ENCODE measurements around the gene PGLYRP1.
A peak's percentile ranks its signal among the peaks of the same experiment; 100 is the strongest.

Gene PGLYRP1

DNA sequence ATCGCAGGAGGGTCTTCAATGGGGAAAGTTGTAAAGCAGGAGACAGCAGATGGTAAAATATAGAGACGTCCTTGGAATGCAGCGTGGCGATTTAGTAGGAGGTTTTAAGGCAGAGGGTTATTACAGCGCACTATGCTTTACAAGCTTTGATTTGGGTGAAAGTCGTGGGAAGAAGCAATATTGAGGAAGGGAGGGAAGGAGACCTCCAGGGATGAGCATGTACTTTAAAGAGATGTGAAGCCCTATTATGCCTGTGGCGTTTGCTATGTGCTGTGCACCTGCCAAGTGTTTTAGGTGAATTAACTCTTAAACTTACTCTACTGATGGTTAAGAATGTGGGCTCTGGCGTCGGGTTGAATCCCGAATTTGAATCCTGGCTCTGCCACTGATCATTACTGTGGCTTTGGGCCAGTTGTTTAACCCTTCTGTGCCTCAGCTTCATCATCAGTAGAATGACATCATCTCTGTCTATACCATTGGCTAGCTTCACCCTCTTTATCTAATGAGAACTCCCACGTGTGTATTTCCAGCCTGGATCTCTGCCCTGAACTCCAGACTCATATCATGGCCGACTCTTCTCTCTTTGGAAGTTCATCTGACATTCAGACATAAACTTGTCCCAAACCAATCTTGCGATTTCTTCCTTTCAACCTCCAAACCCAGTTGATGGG is 27.0 kb downstream of the PGLYRP1 start:
- Histone ChIP-seq H3K27me3 (ENCODE audit: low read depth, low read length) (no peaks in the 10 kb centered on the region), H3K79me2 (ENCODE audit: low read length) (peaks cover 7% of the 10 kb centered on the region), H3K4me1 (ENCODE audit: low read length) (peaks cover 7% of the 10 kb centered on the region), H3K9me3 (ENCODE audit: insufficient read depth, low read length) (no peaks in the 10 kb centered on the region), H3K36me3 (replicated peaks; ENCODE audit: low read depth, low read length) (peaks cover 5% of the 10 kb centered on the region), H3K4me3 (ENCODE audit: low read length) (peak overlapping the region; percentile 86), H3K4me2 (ENCODE audit: low read length) (peak overlapping the region; percentile 82), H4K20me1 (ENCODE audit: insufficient read depth, low read length) (no peaks in the 10 kb centered on the region), H3K27ac (ENCODE audit: low read length) (no peak overlapping the region), H3K9ac (ENCODE audit: low read length) (peak overlapping the region; percentile 82), H2AFZ (ENCODE audit: low read depth, low read length) (peak overlapping the region; percentile 61; the same call in 1 of the 2 replicates)
- TF ChIP-seq EZH2phosphoT487 (IDR thresholded peaks at IDR 0.05; ENCODE audit: low read depth): no peak
- TF ChIP-seq, protein P1, sequence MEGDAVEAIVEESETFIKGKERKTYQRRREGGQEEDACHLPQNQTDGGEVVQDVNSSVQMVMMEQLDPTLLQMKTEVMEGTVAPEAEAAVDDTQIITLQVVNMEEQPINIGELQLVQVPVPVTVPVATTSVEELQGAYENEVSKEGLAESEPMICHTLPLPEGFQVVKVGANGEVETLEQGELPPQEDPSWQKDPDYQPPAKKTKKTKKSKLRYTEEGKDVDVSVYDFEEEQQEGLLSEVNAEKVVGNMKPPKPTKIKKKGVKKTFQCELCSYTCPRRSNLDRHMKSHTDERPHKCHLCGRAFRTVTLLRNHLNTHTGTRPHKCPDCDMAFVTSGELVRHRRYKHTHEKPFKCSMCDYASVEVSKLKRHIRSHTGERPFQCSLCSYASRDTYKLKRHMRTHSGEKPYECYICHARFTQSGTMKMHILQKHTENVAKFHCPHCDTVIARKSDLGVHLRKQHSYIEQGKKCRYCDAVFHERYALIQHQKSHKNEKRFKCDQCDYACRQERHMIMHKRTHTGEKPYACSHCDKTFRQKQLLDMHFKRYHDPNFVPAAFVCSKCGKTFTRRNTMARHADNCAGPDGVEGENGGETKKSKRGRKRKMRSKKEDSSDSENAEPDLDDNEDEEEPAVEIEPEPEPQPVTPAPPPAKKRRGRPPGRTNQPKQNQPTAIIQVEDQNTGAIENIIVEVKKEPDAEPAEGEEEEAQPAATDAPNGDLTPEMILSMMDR (IDR thresholded peaks at IDR 0.05; ENCODE audit: low read depth, low read length): no peak

DNA sequence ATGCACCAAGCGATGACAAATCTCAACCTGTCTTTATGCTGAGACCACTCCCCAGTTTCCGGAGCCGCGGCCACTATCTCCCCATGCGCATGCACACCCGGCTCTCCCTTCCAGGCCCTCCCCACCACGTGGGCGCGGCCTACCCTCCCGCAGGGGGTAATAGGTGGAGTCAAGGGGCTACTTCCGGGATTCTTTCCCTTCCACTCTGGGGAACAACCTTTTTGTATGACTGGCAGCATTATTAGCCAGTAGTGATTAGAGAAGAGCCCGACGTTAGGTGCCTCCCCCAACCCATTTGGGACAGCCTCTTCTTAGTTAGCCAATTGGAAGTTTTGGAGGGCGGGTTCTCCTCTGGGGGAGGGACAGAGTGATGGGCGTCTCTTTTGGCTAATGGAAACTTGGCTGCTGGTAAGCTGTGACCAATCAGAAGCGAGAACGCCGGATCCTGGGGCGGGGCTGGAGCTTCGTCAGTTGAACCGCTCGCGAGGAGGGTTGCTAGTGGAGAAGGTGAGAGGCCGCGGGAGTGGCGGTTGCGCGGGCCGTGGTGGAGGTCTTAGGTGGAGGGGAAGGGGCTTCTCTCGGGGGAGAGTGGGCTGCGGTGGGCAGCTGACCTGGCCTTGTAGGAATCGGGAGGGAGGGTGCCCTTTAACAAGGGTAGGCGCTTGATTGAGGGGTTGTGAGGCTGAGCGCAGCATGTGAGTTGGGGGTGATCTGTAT is 27.7 kb downstream of the PGLYRP1 start, which contains the start of gene CCDC61:
Gene CCDC61 (plus strand): TSS at position 470 of the 717 bp plus-strand sequence. CDS start 7,552 bp downstream, outside the sequence.
- Histone ChIP-seq H2AFZ (ENCODE audit: low read depth, low read length) (peak within 1 kb of the TSS; percentile 91), H4K20me1 (ENCODE audit: insufficient read depth, low read length) (no peaks in the 10 kb centered on the region), H3K4me1 (ENCODE audit: low read length) (peaks cover 7% of the 10 kb centered on the region), H3K4me2 (ENCODE audit: low read length) (peak within 1 kb of the TSS; percentile 82), H3K9me3 (ENCODE audit: insufficient read depth, low read length) (no peaks in the 10 kb centered on the region), H3K27me3 (ENCODE audit: low read depth, low read length) (0 out of 2 replicates have a peak, but pooled peaks cover 3% of the 10 kb centered on the region), H3K4me3 (ENCODE audit: low read length) (peak within 1 kb of the TSS; percentile 86), H3K79me2 (ENCODE audit: low read length) (peaks cover 7% of the 10 kb centered on the region), H3K36me3 (replicated peaks; ENCODE audit: low read depth, low read length) (peaks cover 5% of the 10 kb centered on the region), H3K9ac (ENCODE audit: low read length) (peak within 1 kb of the TSS; percentile 82), H3K27ac (ENCODE audit: low read length) (no peak within 1 kb of the TSS)
- TF ChIP-seq, protein P1 (IDR thresholded peaks at IDR 0.05; ENCODE audit: low read depth, low read length): no peak
- TF ChIP-seq EZH2phosphoT487 (IDR thresholded peaks at IDR 0.05; ENCODE audit: low read depth): no peak

DNA sequence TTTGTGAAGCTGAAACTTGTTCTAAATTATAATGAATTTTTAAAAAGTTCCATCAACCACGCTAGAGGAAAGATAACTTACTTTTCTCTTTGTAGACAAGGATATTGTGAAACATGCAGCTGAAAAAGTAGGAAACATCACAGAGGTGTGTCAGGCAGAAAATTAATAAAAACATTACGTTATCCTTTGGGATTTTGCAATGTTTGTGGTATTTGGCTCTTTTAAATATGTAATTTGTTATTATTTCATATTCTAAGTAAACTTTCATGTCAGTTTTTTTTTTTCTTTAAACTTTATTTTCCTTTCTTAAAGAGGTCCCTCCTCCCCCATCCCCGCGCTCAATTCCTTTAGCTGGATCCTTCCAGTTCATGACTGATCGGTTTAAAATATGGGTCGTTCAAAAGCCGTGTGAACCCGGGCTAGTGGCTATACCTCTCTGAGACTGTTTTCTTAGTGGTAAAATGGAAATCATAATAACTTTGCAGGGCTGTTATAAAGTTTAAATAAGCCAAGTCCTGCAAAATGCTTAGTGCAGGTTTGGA is 28.3 kb downstream of the PGLYRP1 start:
- Histone ChIP-seq H3K4me1 (ENCODE audit: low read length) (peaks cover 7% of the 10 kb centered on the region), H3K79me2 (ENCODE audit: low read length) (peaks cover 7% of the 10 kb centered on the region), H3K36me3 (replicated peaks; ENCODE audit: low read depth, low read length) (peaks cover 5% of the 10 kb centered on the region), H3K4me2 (ENCODE audit: low read length) (peak overlapping the region; percentile 70), H3K4me3 (ENCODE audit: low read length) (peak overlapping the region; percentile 80), H3K27me3 (ENCODE audit: low read depth, low read length) (peaks cover 6% of the 10 kb centered on the region; the same call in 1 of the 2 replicates), H3K9me3 (ENCODE audit: insufficient read depth, low read length) (no peaks in the 10 kb centered on the region), H4K20me1 (ENCODE audit: insufficient read depth, low read length) (no peaks in the 10 kb centered on the region), H3K9ac (ENCODE audit: low read length) (peak overlapping the region; percentile 71), H3K27ac (ENCODE audit: low read length) (no peak overlapping the region), H2AFZ (ENCODE audit: low read depth, low read length) (peak overlapping the region; percentile 91)
- no peak for TF ChIP-seq EZH2phosphoT487 (IDR thresholded peaks at IDR 0.05; ENCODE audit: low read depth)
- TF ChIP-seq, protein P1 (IDR thresholded peaks at IDR 0.05; ENCODE audit: low read depth, low read length): no peak
